Endothelial cell of umbilical vein (primary cell): ENCODE data around the gene UBA6. TPM values are rescaled to one million over a fixed set of nuclear protein-coding genes. Genes with fewer than 3 reads are reported as not detected.
A peak's percentile ranks its signal among the peaks of the same experiment; 100 is the strongest.

Source experiments
- Bru-seq: library from RNA; stranded (reverse); fragments of 400-500 nt; gene quantifications from one replicate; lab custom pipeline; 2021; lab: Mats Ljungman, UMichigan
- BruChase-seq, 2 experiments: library from RNA; stranded (reverse); fragments of 400-500 nt; gene quantifications; one replicate each; lab custom pipeline; 2021; lab: Mats Ljungman, UMichigan
- BruUV-seq: library from RNA; stranded (reverse); fragments of 400-500 nt; replicated peaks from 2 replicates; lab custom pipeline; 2021; lab: Mats Ljungman, UMichigan
- CTCF ChIA-PET: fragments of 300-600, 350-600 bp; sonication (Branson Sonifier 250); formaldehyde crosslinking; loops from one replicate; lab custom pipeline; 2021; ENCODE audit warnings: antibody characterized with exemption, inconsistent platforms; lab: Charles Lee
- POLR2A ChIA-PET: fragments of 300-600, 350-600 bp; sonication (Branson Sonifier 250); formaldehyde crosslinking; loops from one replicate; lab custom pipeline; 2021; ENCODE audit warnings: antibody characterized with exemption, inconsistent platforms; lab: Charles Lee
- DNase-seq: peaks from one replicate; pipeline ENCODE4 v3.0.0-alpha.2; 2011; ENCODE audit warnings: low read depth, low spot score
- FAIRE-seq: peaks from 2 replicates; lab custom pipeline; 2011; peaks lifted over from hg19 to GRCh38; lab: Jason Lieb, UNC
- H2AFZ ChIP-seq: 2 replicates; pipeline ENCODE4 v1.6.0; 2012; ENCODE audit warnings: low read depth, low read length, control low read depth, inconsistent platforms
- H3K27ac ChIP-seq: 2 replicates; pipeline ENCODE4 v1.5.1; 2011; ENCODE audit warnings: low read depth, mild to moderate bottlenecking, control low read depth, low read length, moderate library complexity; ENCODE audit not compliant: insufficient read depth
- H3K27me3 ChIP-seq, 2 experiments: 2 replicates each; pipeline versions ENCODE4 v1.6.0 to v1.6.1; 2011; ENCODE audit warnings: low read length in 2 of 2, mixed read lengths in 1 of 2; ENCODE audit not compliant: control insufficient read depth in 2 of 2, insufficient read depth in 2 of 2
- H3K36me3 ChIP-seq, 2 experiments: 2 replicates in 1 of 2; 3 replicates in 1 of 2; pipeline ENCODE4 v1.5.1; 2011; ENCODE audit warnings: low read length in 2 of 2, mild to moderate bottlenecking in 1 of 2, moderate library complexity in 1 of 2; ENCODE audit not compliant: control insufficient read depth in 2 of 2, insufficient read depth in 2 of 2; ENCODE audit errors: extremely low read depth in 1 of 2
- H3K4me1 ChIP-seq: 3 replicates; pipeline ENCODE4 v1.5.1; 2011; ENCODE audit warnings: mild to moderate bottlenecking, low read length; ENCODE audit not compliant: control insufficient read depth, insufficient read depth; ENCODE audit errors: extremely low read depth
- H3K4me2 ChIP-seq: 2 replicates; pipeline ENCODE4 v1.6.1; 2011; ENCODE audit warnings: low read length, control low read depth, mixed read lengths; ENCODE audit not compliant: insufficient read depth
- H3K4me3 ChIP-seq, 3 experiments: fragments of 200-600 bp in 1 of 3; sonication (generic), shearing (Covaris generic) in 1 of 3; replicated peaks in 1 of 3; 2 replicates each; pipeline ENCODE4 v1.5.1; 2011 to 2016; ENCODE audit warnings: control low read depth in 3 of 3, low read length in 3 of 3, mild to moderate bottlenecking in 2 of 3, inconsistent platforms in 1 of 3, low read depth in 1 of 3, moderate library complexity in 1 of 3; ENCODE audit not compliant: insufficient read depth in 1 of 3
- H3K79me2 ChIP-seq: 2 replicates; pipeline ENCODE4 v1.6.0; 2012; ENCODE audit warnings: low read length, inconsistent platforms; ENCODE audit not compliant: control insufficient read depth, insufficient read depth
- H3K9ac ChIP-seq: replicated peaks from 2 replicates; pipeline ENCODE3; 2011; ENCODE audit warnings: low read length, control low read depth; ENCODE audit not compliant: insufficient read depth; ENCODE audit errors: extremely low read depth
- H3K9me1 ChIP-seq: replicated peaks from 3 replicates; pipeline ENCODE4 v1.6.0; 2011; ENCODE audit warnings: mild to moderate bottlenecking, low read length; ENCODE audit not compliant: control insufficient read depth, insufficient read depth; ENCODE audit errors: extremely low read depth
- H3K9me3 ChIP-seq: replicated peaks from 2 replicates; pipeline ENCODE4 v1.5.1; 2012; ENCODE audit warnings: low read length, inconsistent platforms; ENCODE audit not compliant: control insufficient read depth, insufficient read depth
- H4K20me1 ChIP-seq: replicated peaks from 2 replicates; pipeline ENCODE3; 2011; ENCODE audit warnings: mild to moderate bottlenecking, low read length; ENCODE audit not compliant: control insufficient read depth, insufficient read depth; ENCODE audit errors: extremely low read depth
- EZH2 ChIP-seq: IDR thresholded peaks from 2 replicates; pipeline ENCODE4 v1.6.1; 2012; ENCODE audit warnings: borderline replicate concordance, low read depth, mild to moderate bottlenecking, moderate library complexity, low read length, inconsistent platforms; ENCODE audit not compliant: severe bottlenecking
- FOS ChIP-seq: IDR thresholded peaks from 2 replicates; pipeline ENCODE4 v1.6.1; 2011; ENCODE audit warnings: mild to moderate bottlenecking, low read length, moderate library complexity, borderline replicate concordance; ENCODE audit not compliant: insufficient read depth
- JUN ChIP-seq: IDR thresholded peaks from 2 replicates; pipeline ENCODE4 v1.6.1; 2011; ENCODE audit warnings: borderline replicate concordance, low read depth; ENCODE audit not compliant: insufficient read length, insufficient read depth
- MAX ChIP-seq: IDR thresholded peaks from 2 replicates; pipeline ENCODE4 v1.6.1; 2011; ENCODE audit not compliant: insufficient read depth, insufficient read length
- MYC ChIP-seq: IDR thresholded peaks from one replicate; pipeline ENCODE4 v1.6.1; 2011; ENCODE audit warnings: mild to moderate bottlenecking, low read depth, low read length
- POLR2A ChIP-seq: IDR thresholded peaks from 2 replicates; pipeline ENCODE4 v1.6.1; 2012; ENCODE audit warnings: low read depth, mild to moderate bottlenecking, control low read depth, low read length
- POLR2AphosphoS5 ChIP-seq: IDR thresholded peaks from 2 replicates; pipeline ENCODE4 v1.6.1; 2012; ENCODE audit warnings: low read depth, mild to moderate bottlenecking, control low read depth, low read length, moderate library complexity; ENCODE audit not compliant: insufficient read depth
- dilution Hi-C: fragments of 300-500 bp; cut with MboI; formaldehyde crosslinking; loops from one replicate; pipeline ENCODE4 v1.15.0; 2019; ENCODE audit warnings: low sequenced_read_pairs; ENCODE audit not compliant: extremely low pct_ligation_motif_present
- intact Hi-C: fragments of 100-400 bp; cut with micrococcal nuclease; formaldehyde crosslinking; loops from one replicate; pipeline ENCODE4 v1.10.0; 2022
- long read RNA-seq: library from polyadenylated mRNA; stranded (forward); transcript quantifications from one replicate; pipeline ENCODE4 v2.0.0, GENCODE V29; 2021
- polyA minus RNA-seq, 3 experiments: library from RNA; depleted of rRNA, polyadenylated mRNA; stranded (reverse); fragments of >200 nt; gene quantifications; 1 replicate in 1 of 3; 2 replicates in 2 of 3; pipeline ENCODE4 v1.2.3, GENCODE V29; 2011
- polyA plus RNA-seq, 4 experiments: library from polyadenylated mRNA; depleted of rRNA in 3 of 4; stranded (reverse) in 3 of 4; unstranded in 1 of 4; fragments of >200 nt; gene quantifications; 2 replicates each; pipeline versions ENCODE4 v1.2.1 to v1.2.3, GENCODE V29; 2011 to 2012; ENCODE audit warnings: missing spikeins in 1 of 4
- total RNA-seq: library from RNA; stranded (reverse); gene quantifications from 2 replicates; pipeline ENCODE4 v1.2.3, GENCODE V29; 2021
- TF ChIP-seq, protein P1 (sequence below), 2 donors: IDR thresholded peaks; 1 replicate in 1 of 2; 2 replicates in 1 of 2; pipeline ENCODE4 v1.5.1; 2011; ENCODE audit warnings: low read length in 2 of 2, mild to moderate bottlenecking in 2 of 2, moderate library complexity in 2 of 2, control low read depth in 1 of 2, inconsistent platforms in 1 of 2, low read depth in 1 of 2; ENCODE audit not compliant: insufficient read depth in 1 of 2; ENCODE audit errors: extremely low read depth in 1 of 2

UBA6 gene
- total RNA-seq (96.4 and 97.4 TPM in 2 replicates), polyA plus RNA-seq (20.8 and 30.9 TPM in 2 replicates), polyA minus RNA-seq (113 and 136 TPM in 2 replicates), Bru-seq, nascent RNA (percentile 89 among the genes with signal in this experiment), BruChase-seq, experiment 1, labeled RNA remaining after a 6-hour chase (percentile 86 among the genes with signal in this experiment), BruChase-seq, experiment 2, labeled RNA remaining after a 2-hour chase (percentile 96 among the genes with signal in this experiment)
- 41.3 and 42.5 TPM in 2 replicates for polyA plus RNA-seq (2011; cell fraction: cytosol; rRNA removed)
- 122 and 152 TPM in 2 replicates for polyA plus RNA-seq (2011; cell fraction: nucleus; rRNA removed)
- polyA plus RNA-seq (2012): 55.7 and 56.5 TPM in 2 replicates
- polyA minus RNA-seq (2011; cell fraction: cytosol; rRNA and poly(A)+ RNA removed): 44.5 TPM
- 70.8 and 109 TPM in 2 replicates for polyA minus RNA-seq (2011; cell fraction: nucleus; rRNA and poly(A)+ RNA removed)
- long read RNA-seq, full-length matches to known transcripts: 15 of 245 reads
- long read RNA-seq, partial matches to known transcripts: 5 of 245 reads
- long read RNA-seq, other reads (novel, unspliced or antisense): 225 of 245 reads

DNA sequence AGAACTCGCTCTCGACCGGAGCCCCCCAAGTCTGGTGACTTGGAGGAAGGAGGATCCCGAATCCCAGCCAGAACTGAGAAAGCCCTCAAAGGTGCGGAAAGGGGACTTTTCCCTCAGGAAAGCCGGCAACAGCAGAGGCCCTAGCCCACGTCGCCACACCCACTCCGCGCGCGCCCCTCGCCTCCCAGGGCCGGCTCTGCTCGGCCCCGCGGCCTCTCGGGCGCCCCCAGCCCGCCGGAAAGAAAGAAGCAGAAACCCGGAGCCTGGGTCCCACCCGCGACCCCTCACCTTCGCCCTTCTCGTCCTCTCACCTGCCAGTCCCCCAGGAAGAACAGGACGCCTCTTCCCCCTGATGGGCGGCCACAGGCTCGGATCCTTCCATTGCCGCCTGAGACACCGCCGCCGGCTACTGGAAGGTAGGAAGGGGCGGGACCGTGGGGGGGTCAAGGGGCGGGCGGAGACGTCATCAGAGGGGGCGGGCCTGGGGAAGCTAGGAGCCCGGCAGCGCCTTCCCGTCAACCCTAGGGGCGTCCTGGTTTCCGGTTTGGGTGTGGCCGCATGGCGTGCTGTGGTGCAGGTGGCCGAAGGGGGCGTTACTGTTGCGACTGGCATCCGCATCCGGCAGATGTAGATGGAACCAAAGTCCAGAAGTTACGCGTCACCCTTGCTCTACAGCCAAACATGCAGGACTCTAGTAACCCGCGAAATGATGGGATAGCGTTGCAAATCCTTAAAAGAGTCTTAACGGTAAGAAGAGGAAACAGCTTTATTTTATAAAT lies at the start of gene UBA6:
Gene UBA6, minus strand, starts transcription at position 418 of the 779 bp plus-strand sequence. Its CDS starts 36 bp downstream, at position 382.
- no peaks in the 10 kb centered on the region for H3K9me1 ChIP-seq
- no TSS peak for BruUV-seq
- H3K9me3 ChIP-seq: no peaks in the 10 kb centered on the region
- peak within 1 kb of the TSS; percentile 66 to 94 (median 84) for H3K4me3 ChIP-seq
- intact Hi-C loops: loop anchor here (1.0 to 2.0 kb wide), 2 partner anchors 46 to 156 kb away; partner anchors contain the start of gene CENPC
- H3K27ac ChIP-seq: peak within 1 kb of the TSS; percentile 93
- H2AFZ ChIP-seq: peak within 1 kb of the TSS; percentile 68
- TF ChIP-seq MAX (peak; percentile 83), MYC (peak; percentile 92), POLR2A (peak; percentile 87), FOS (no peak), POLR2AphosphoS5 (peak; percentile 83), EZH2 (no peak), JUN (no peak)
- TF ChIP-seq, protein P1, sequence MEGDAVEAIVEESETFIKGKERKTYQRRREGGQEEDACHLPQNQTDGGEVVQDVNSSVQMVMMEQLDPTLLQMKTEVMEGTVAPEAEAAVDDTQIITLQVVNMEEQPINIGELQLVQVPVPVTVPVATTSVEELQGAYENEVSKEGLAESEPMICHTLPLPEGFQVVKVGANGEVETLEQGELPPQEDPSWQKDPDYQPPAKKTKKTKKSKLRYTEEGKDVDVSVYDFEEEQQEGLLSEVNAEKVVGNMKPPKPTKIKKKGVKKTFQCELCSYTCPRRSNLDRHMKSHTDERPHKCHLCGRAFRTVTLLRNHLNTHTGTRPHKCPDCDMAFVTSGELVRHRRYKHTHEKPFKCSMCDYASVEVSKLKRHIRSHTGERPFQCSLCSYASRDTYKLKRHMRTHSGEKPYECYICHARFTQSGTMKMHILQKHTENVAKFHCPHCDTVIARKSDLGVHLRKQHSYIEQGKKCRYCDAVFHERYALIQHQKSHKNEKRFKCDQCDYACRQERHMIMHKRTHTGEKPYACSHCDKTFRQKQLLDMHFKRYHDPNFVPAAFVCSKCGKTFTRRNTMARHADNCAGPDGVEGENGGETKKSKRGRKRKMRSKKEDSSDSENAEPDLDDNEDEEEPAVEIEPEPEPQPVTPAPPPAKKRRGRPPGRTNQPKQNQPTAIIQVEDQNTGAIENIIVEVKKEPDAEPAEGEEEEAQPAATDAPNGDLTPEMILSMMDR (IDR thresholded peaks at IDR 0.05; ENCODE audit: extremely low read depth in 1 of 2, insufficient read depth in 1 of 2, low read depth in 1 of 2, low read length in 2 of 2): peak; percentile 12 to 37
- H3K4me1 ChIP-seq: peaks cover 21% of the 10 kb centered on the region
- H3K4me2 ChIP-seq: peak within 1 kb of the TSS; percentile 100
- H3K36me3 ChIP-seq: peaks cover 0 to 2% of the 10 kb centered on the region in 2 experiments
- H3K79me2 ChIP-seq: peaks cover 63% of the 10 kb centered on the region
- no peaks in the 10 kb centered on the region for H3K27me3 ChIP-seq
- ChIA-PET CTCF (interaction anchor here (0.8 to 2.5 kb wide), 11 partner anchors 12 to 210 kb away, joined by 3 to 21 read pairs (median 3); no protein-coding TSS in a partner anchor), POLR2A (interaction anchor here (0.6 to 1.0 kb wide), 2 partner anchors 26 to 200 kb away, joined by 3 read pairs; no protein-coding TSS in a partner anchor)
- peaks cover 3% of the 10 kb centered on the region for H4K20me1 ChIP-seq
- dilution Hi-C loops: no loop called here
- DNase-seq (peak; percentile 94), FAIRE-seq (peak; percentile 86)
- H3K9ac ChIP-seq: peak within 1 kb of the TSS; percentile 97
